Activated CD4-positive, alpha-beta T cell treated with anti-CD3 and anti-CD28 coated beads, Interleukin-2, amount 50 U/mL, for 1 hour (primary cell): ENCODE measurements around the gene ZBTB4.

Experiments used
- DNase-seq: peaks from one replicate; pipeline ENCODE4 v3.0.0-alpha.2; 2020

ZBTB4 gene

GRCh38 chr17:7479213-7480088, at the start of gene ZBTB4:
TSS of gene ZBTB4 (minus strand) at chr17:7479631. CDS start at chr17:7466801, 12,830 bp downstream.
- peak; percentile 69 for DNase-seq

- no peak for DNase-seq
These were observed 49.4 kb upstream of the ZBTB4 start for GRCh38 chr17:7528842-7529241.

GRCh38 chr17:7523033-7523432, 43.6 kb upstream of the ZBTB4 start:
- peak; percentile 51 for DNase-seq

GRCh38 chr17:7515911-7516610, 36.6 kb upstream of the ZBTB4 start:
- no peak for DNase-seq

- DNase-seq: no peak
These were observed 34.5 kb upstream of the ZBTB4 start for GRCh38 chr17:7513850-7514419.

GRCh38 chr17:7512824-7513540, 33.6 kb upstream of the ZBTB4 start:
- DNase-seq: no peak

- no peak for DNase-seq
These were observed 32.7 kb upstream of the ZBTB4 start for GRCh38 chr17:7512105-7512504.

- no peak for DNase-seq
These were observed 31.7 kb upstream of the ZBTB4 start for GRCh38 chr17:7511108-7511507.

GRCh38 chr17:7509937-7510336, 30.5 kb upstream of the ZBTB4 start:
- no peak for DNase-seq

GRCh38 chr17:7508846-7509245, 29.4 kb upstream of the ZBTB4 start:
- DNase-seq: no peak

- no peak for DNase-seq
These were observed 28.7 kb upstream of the ZBTB4 start for GRCh38 chr17:7508145-7508544.

- DNase-seq: no peak
These were observed 24.1 kb upstream of the ZBTB4 start for GRCh38 chr17:7503521-7503920.

GRCh38 chr17:7502987-7503386, 23.6 kb upstream of the ZBTB4 start:
- DNase-seq: no peak

- DNase-seq: no peak
These were observed 22.9 kb upstream of the ZBTB4 start for GRCh38 chr17:7502171-7502847.

- DNase-seq: no peak
These were observed 22.3 kb upstream of the ZBTB4 start for GRCh38 chr17:7501729-7502128.

- DNase-seq: no peak
These were observed 19.7 kb upstream of the ZBTB4 start for GRCh38 chr17:7499161-7499560.

- no peak for DNase-seq
These were observed 18.2 kb upstream of the ZBTB4 start for GRCh38 chr17:7497636-7498035.

GRCh38 chr17:7497228-7497627, 17.8 kb upstream of the ZBTB4 start:
- DNase-seq: no peak

GRCh38 chr17:7496470-7497183, 17.2 kb upstream of the ZBTB4 start:
- DNase-seq: no peak

GRCh38 chr17:7495906-7496434, 16.5 kb upstream of the ZBTB4 start:
- DNase-seq: no peak

GRCh38 chr17:7493941-7494340, 14.5 kb upstream of the ZBTB4 start:
- DNase-seq: no peak

- no peak for DNase-seq
These were observed 12.2 kb upstream of the ZBTB4 start for GRCh38 chr17:7491583-7491982.
